Suppressor macrophage treated with lipopolysaccharide for 4 hours (primary cell): Measurements from ENCODE around the gene IQSEC2.

Source experiments
- DNase-seq: peaks from one replicate; pipeline ENCODE4 v3.0.0-alpha.2; 2020

The IQSEC2 gene

GRCh38 chrX:53241558-53241957, 39.8 kb downstream of the IQSEC2 start:
- no peak for DNase-seq

DNA sequence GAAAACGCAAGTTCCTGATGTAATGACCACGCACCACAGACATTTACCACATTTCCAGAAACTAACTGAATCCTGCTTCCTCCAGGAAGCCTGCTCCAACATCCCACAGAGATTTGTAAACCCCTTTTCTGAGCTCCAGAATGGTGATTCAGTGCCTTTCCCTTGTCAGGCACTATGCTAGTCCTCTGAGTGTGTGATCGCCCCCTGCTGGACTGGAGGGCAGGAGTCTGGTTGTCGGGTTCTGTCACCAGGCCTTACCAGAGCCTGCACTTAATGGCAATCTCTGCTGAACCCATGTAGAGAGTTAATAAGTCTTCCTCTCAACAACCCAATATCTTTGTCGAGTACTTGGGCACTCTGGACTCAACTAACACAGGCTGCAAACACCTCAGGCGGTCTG, 41.9 kb downstream of the IQSEC2 start:
- no peak for DNase-seq

DNA sequence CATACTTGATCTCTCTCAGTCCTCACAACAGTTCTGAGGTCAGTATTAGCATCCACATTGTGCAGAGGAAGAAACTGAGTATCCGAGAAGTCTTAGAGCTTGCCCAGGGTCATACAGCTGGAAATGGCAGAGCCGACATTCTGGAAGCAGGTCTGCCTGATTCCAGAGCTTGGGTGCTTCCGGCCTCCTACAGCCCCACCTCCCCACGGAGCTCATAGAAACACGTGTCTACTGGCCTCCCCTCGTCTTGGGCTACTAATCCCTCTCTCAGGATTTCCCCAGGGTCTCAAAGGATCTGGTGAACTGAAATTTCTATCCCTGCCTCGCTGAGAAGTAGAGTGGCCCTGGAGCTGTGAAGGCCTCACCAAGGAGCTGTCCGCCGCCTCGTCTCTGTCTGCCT, 44.3 kb downstream of the IQSEC2 start:
- DNase-seq, result no peak

- no peak for DNase-seq
These were observed 45.2 kb downstream of the IQSEC2 start for GRCh38 chrX:53236025-53236679.

- DNase-seq, result no peak
These were observed 45.8 kb downstream of the IQSEC2 start for GRCh38 chrX:53235566-53235965.

GRCh38 chrX:53234484-53234883, 46.9 kb downstream of the IQSEC2 start:
- DNase-seq, result no peak

GRCh38 chrX:53233536-53233935, 47.8 kb downstream of the IQSEC2 start:
- DNase-seq, result no peak

DNA sequence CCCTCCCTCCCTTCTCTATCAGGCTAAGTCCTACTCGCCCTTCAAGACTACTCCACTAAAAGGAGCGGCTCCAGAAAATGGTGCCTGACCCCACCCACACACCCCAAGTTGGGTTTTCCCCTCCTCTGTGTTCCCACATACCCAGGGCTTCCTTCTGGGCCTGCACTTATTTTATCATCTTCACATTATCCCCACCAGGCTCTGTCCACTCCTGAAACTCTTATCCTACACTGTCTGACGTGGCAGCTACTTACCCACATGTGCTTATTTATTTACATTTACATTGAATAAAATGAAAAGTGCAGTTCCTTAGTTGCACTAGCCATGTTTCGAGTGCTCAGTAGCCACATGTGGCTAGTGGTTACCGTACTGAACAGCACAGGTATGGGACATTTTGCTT, 51.3 kb downstream of the IQSEC2 start:
- no peak for DNase-seq

GRCh38 chrX:53227224-53227765, 54.1 kb downstream of the IQSEC2 start:
- DNase-seq, result no peak

DNA sequence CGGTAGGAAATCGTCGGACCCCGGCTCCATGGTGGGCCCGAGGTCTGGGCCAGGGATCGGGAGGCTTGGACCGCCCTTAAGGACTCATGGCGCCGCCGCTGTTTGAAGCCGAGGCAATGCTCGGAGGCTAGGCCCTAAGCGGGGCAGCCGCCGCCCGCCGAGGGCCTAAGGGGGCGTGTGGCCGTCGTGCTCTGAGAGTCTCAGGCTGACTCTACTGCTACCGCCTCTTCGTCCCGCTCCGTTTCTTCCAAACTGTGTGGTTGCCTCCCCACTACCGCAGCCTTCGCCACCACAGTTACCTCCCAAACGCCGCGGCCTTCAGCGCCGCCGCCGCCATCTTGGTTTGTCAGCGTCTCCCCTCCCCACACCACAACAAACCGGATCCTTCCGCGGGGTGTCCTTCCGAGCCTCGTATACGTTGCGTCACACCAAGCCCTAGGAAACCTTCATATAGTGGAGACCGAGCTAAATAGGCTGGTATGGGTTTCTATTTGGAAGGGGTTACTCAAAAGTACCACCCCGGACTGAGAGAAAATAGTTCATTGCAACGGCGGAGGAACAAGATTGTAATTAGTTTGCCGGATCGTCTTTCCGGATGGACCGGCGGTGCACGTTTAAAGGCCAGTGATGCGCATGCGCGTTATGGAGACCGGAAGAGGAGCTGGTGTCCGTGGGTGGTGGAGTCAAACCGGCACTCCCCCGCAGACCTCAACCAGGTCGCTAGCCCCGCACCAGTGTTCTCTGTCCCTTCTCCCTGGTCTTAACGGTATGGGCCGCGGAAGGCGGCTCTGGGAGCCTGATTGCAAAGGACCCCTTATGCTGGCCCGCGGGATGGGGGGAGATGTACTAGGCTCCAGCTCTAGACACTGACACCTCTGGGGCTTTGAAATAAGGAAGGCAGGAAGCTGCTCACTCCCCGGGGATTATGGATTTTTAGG, 56.3 kb downstream of the IQSEC2 start, which contains the start of gene KDM5C:
TSS of gene KDM5C (minus strand) at position 348 of the 938 bp plus-strand sequence. CDS start at position 30, 318 bp downstream.
- peak; percentile 90 for DNase-seq

DNA sequence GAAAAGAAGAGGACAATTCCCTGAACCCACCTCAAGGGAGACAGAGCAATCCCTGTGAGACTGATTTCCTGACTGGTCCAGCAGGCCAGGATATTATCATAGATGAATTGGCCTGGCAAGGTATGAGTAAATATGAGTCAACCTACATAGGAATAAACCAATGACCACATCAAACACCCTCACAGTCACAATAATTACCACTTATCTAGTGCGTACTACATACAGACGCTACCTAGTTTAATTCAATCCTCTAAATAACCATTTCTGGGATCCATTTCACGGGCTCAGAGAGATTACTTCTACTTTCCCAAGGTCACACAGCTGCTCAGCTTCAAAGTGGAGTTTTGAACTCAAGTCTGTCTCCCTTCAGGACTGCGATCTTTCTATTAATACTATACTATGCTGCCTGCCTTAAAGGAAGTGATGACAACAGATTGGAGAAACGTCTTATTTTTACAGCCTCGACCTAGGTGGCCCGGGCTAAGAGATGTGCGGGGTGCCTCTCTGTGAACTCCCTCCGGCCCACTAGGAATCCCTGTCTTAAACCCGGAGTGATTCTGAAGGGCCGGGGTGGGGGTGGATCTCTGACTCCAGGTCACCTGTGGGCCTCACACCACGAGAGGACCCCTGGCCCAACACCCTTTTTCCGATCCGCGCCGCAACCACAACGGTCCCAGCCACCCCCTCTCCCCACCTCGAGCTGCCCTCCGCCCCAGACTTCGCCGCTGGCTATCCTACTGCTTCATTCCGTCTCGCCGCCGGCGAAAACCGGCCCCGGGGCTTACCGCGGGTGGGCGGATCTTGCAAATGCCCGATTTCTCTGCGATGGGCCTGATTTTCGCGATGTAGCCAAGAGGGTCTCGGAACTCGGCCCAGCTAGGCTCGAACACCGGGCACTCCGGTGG, 57.2 kb downstream of the IQSEC2 start:
- DNase-seq, result peak; percentile 9

- no peak for DNase-seq
These were observed 58.2 kb downstream of the IQSEC2 start for GRCh38 chrX:53223068-53223693.
